SJCRH30 (cell line): Measurements from ENCODE around the gene MRPL24. TPM values are rescaled to one million over a fixed set of nuclear protein-coding genes. Genes with fewer than 3 reads are reported as not detected.
"Not testable (repeated sequence)": the region's sequence is repeated elsewhere in the genome, so short reads cannot be mapped to it uniquely, and the experiment has no call there.

Experiments used
- DNase-seq, 2 experiments: peaks; one replicate each; pipeline ENCODE4 v3.0.0-alpha.2; 2015 to 2020
- H3K27ac ChIP-seq: fragments of 250-450 bp; sonication (Bioruptor Pico); 2 replicates; pipeline ENCODE4 v1.5.1; 2020; ENCODE audit warnings: mild to moderate bottlenecking, moderate library complexity
- H3K27me3 ChIP-seq: fragments of 250-450 bp; sonication (Bioruptor Pico); 2 replicates; pipeline ENCODE4 v1.5.1; 2020; ENCODE audit warnings: mild to moderate bottlenecking, moderate library complexity
- H3K36me3 ChIP-seq: fragments of 250-450 bp; sonication (Bioruptor Pico); 2 replicates; pipeline ENCODE4 v1.5.1; 2020; ENCODE audit warnings: mild to moderate bottlenecking, moderate library complexity
- H3K4me1 ChIP-seq: fragments of 250-450 bp; sonication (Bioruptor Pico); 2 replicates; pipeline ENCODE4 v1.5.1; 2020; ENCODE audit warnings: mild to moderate bottlenecking, moderate library complexity
- H3K4me3 ChIP-seq: fragments of 250-450 bp; sonication (Bioruptor Pico); 2 replicates; pipeline ENCODE4 v1.5.1; 2020; ENCODE audit warnings: mild to moderate bottlenecking, moderate library complexity
- H3K9me3 ChIP-seq: fragments of 250-450 bp; sonication (Bioruptor Pico); replicated peaks from 2 replicates; pipeline ENCODE4 v1.5.1; 2020; ENCODE audit warnings: mild to moderate bottlenecking, moderate library complexity
- total RNA-seq: library from RNA; depleted of rRNA; stranded (reverse); fragments of >200 nt; shearing (Covaris generic); gene quantifications from 2 replicates; pipeline ENCODE4 v1.2.3, GENCODE V29; 2014

Gene MRPL24
- total RNA-seq, 1 experiment from 2014 or later = 53.4 TPM

GRCh38 chr1:156767879-156768604 lies 27.2 kb upstream of the MRPL24 start:
- Histone ChIP-seq H3K4me3 (peak overlapping the region; percentile 75), H3K36me3 (peaks cover 9% of the 10 kb centered on the region; the same call in 1 of the 2 replicates), H3K27me3 (no peaks in the 10 kb centered on the region), H3K27ac (peak overlapping the region; percentile 76), H3K9me3 (no peaks in the 10 kb centered on the region), H3K4me1 (peaks cover 3% of the 10 kb centered on the region; the same call in 1 of the 2 replicates)
- peak; percentile 42 to 47 for DNase-seq

- H3K9me3 ChIP-seq = no peaks in the 10 kb centered on the region
- H3K4me3 ChIP-seq = peak within 1 kb of the TSS; percentile 75
Measured at GRCh38 chr1:156767101-156767878, 26.4 kb upstream of the MRPL24 start, which contains the start of gene PRCC. PRCC (plus strand) TSS chr1:156767535; CDS start chr1:156767772, 237 bp downstream.

GRCh38 chr1:156766298-156767100 lies 25.6 kb upstream of the MRPL24 start:
- no peak for DNase-seq
- peak overlapping the region; percentile 75 for H3K4me3 ChIP-seq
- no peaks in the 10 kb centered on the region for H3K27me3 ChIP-seq
- H3K36me3 ChIP-seq = peaks cover 5% of the 10 kb centered on the region; the same call in 1 of the 2 replicates
- peak overlapping the region; percentile 76 for H3K27ac ChIP-seq
- H3K9me3 ChIP-seq = no peaks in the 10 kb centered on the region
- H3K4me1 ChIP-seq = peaks cover 3% of the 10 kb centered on the region; the same call in 1 of the 2 replicates

More at GRCh38 chr1:156767101-156767878, 26.4 kb upstream of the MRPL24 start, which contains the start of gene PRCC:
- peak; percentile 98 to 99 for DNase-seq
- Histone ChIP-seq H3K4me1 (peaks cover 3% of the 10 kb centered on the region; the same call in 1 of the 2 replicates), H3K36me3 (peaks cover 5% of the 10 kb centered on the region; the same call in 1 of the 2 replicates), H3K27me3 (no peaks in the 10 kb centered on the region), H3K27ac (peak within 1 kb of the TSS; percentile 76)

- Histone ChIP-seq H3K4me3 (no peak overlapping the region), H3K27me3 (no peaks in the 10 kb centered on the region), H3K9me3 (no peaks in the 10 kb centered on the region), H3K4me1 (peaks cover 5% of the 10 kb centered on the region), H3K36me3 (peaks cover 3% of the 10 kb centered on the region; the same call in 1 of the 2 replicates), H3K27ac (no peak overlapping the region)
- DNase-seq = no peak
Measured at GRCh38 chr1:156765666-156766065, 24.8 kb upstream of the MRPL24 start.

- not testable (repeated sequence) for H3K4me3 ChIP-seq, DNase-seq, H3K9me3 ChIP-seq, H3K27me3 ChIP-seq, H3K36me3 ChIP-seq, H3K27ac ChIP-seq
- H3K4me1 ChIP-seq = peaks cover 10% of the 10 kb centered on the region
Measured at GRCh38 chr1:156765136-156765535, 24.2 kb upstream of the MRPL24 start.

GRCh38 chr1:156760796-156761104 lies 19.9 kb upstream of the MRPL24 start:
- Histone ChIP-seq H3K4me1 (peaks cover 10% of the 10 kb centered on the region), H3K36me3 (no peaks in the 10 kb centered on the region), H3K27ac (no peak overlapping the region), H3K9me3 (no peaks in the 10 kb centered on the region), H3K27me3 (no peaks in the 10 kb centered on the region), H3K4me3 (no peak overlapping the region)
- DNase-seq = no peak

GRCh38 chr1:156760092-156760795 lies 19.4 kb upstream of the MRPL24 start:
- H3K36me3 ChIP-seq = no peaks in the 10 kb centered on the region
- H3K9me3 ChIP-seq = no peaks in the 10 kb centered on the region
- H3K27me3 ChIP-seq = no peaks in the 10 kb centered on the region
- no peak overlapping the region for H3K4me3 ChIP-seq
- peaks cover 10% of the 10 kb centered on the region for H3K4me1 ChIP-seq
- no peak overlapping the region for H3K27ac ChIP-seq
- DNase-seq = peak in 1 of 2 experiments; percentile 38

- not testable (repeated sequence) for H3K27me3 ChIP-seq, DNase-seq, H3K36me3 ChIP-seq, H3K9me3 ChIP-seq, H3K4me3 ChIP-seq, H3K27ac ChIP-seq
- peaks cover 15% of the 10 kb centered on the region for H3K4me1 ChIP-seq
Measured at GRCh38 chr1:156757572-156758253, 16.8 kb upstream of the MRPL24 start.

GRCh38 chr1:156756355-156756754 lies 15.5 kb upstream of the MRPL24 start:
- H3K27ac ChIP-seq = no peak overlapping the region
- H3K27me3 ChIP-seq = no peaks in the 10 kb centered on the region
- peaks cover 17% of the 10 kb centered on the region for H3K4me1 ChIP-seq
- H3K36me3 ChIP-seq = no peaks in the 10 kb centered on the region
- no peak for DNase-seq
- no peak overlapping the region for H3K4me3 ChIP-seq
- no peaks in the 10 kb centered on the region for H3K9me3 ChIP-seq

GRCh38 chr1:156755527-156755950 lies 14.7 kb upstream of the MRPL24 start:
- no peaks in the 10 kb centered on the region for H3K27me3 ChIP-seq

GRCh38 chr1:156754219-156754618 lies 13.3 kb upstream of the MRPL24 start:
- H3K36me3 ChIP-seq = no peaks in the 10 kb centered on the region

More at GRCh38 chr1:156755527-156755950, 14.7 kb upstream of the MRPL24 start:
- DNase-seq = no peak
- no peaks in the 10 kb centered on the region for H3K36me3 ChIP-seq
- peaks cover 14% of the 10 kb centered on the region for H3K4me1 ChIP-seq
- no peak overlapping the region for H3K4me3 ChIP-seq
- H3K27ac ChIP-seq = no peak overlapping the region
- H3K9me3 ChIP-seq = no peaks in the 10 kb centered on the region

GRCh38 chr1:156752843-156753482 lies 12.1 kb upstream of the MRPL24 start:
- H3K27ac ChIP-seq = no peak overlapping the region; the same call in 1 of the 2 replicates
- no peak for DNase-seq
- H3K36me3 ChIP-seq = no peaks in the 10 kb centered on the region
- H3K4me1 ChIP-seq = peaks cover 26% of the 10 kb centered on the region
- H3K27me3 ChIP-seq = no peaks in the 10 kb centered on the region
- peak overlapping the region; percentile 94 for H3K4me3 ChIP-seq
- no peaks in the 10 kb centered on the region for H3K9me3 ChIP-seq

More at GRCh38 chr1:156754219-156754618, 13.3 kb upstream of the MRPL24 start:
- Histone ChIP-seq H3K27ac (no peak overlapping the region), H3K27me3 (no peaks in the 10 kb centered on the region), H3K9me3 (no peaks in the 10 kb centered on the region), H3K4me3 (no peak overlapping the region), H3K4me1 (peaks cover 14% of the 10 kb centered on the region)
- DNase-seq = peak; percentile 64 to 77
